Mesendoderm (in vitro differentiated cells): ENCODE measurements around the gene CA10.

Experiments used
- DNase-seq: peaks from one replicate; pipeline ENCODE4 v3.0.0; 2013
- H2AK5ac ChIP-seq: 2 replicates; pipeline ENCODE4 v1.6.1; 2013; ENCODE audit warnings: low read length, inconsistent platforms
- H2BK120ac ChIP-seq: 2 replicates; pipeline ENCODE4 v1.6.1; 2013; ENCODE audit warnings: low read depth, mild to moderate bottlenecking, low read length, moderate library complexity, mixed read lengths
- H2BK15ac ChIP-seq: replicated peaks from 2 replicates; pipeline ENCODE4 v1.6.1; 2013; ENCODE audit warnings: low read depth, mild to moderate bottlenecking, moderate library complexity
- H2BK5ac ChIP-seq: 2 replicates; pipeline ENCODE4 v1.6.1; 2013; ENCODE audit warnings: low read length, inconsistent platforms
- H3K18ac ChIP-seq: 2 replicates; pipeline ENCODE4 v1.6.1; 2013; ENCODE audit warnings: mild to moderate bottlenecking, low read length, mixed read lengths
- H3K23ac ChIP-seq: one replicate; pipeline ENCODE4 v1.6.1; 2013; ENCODE audit warnings: low read length
- H3K27ac ChIP-seq: 2 replicates; pipeline ENCODE4 v1.5.1; 2013; ENCODE audit warnings: low read depth, mild to moderate bottlenecking, inconsistent platforms, low read length, moderate library complexity
- H3K27me3 ChIP-seq: 2 replicates; pipeline ENCODE4 v1.6.1; 2013; ENCODE audit warnings: low read length, control low read depth, mild to moderate bottlenecking, inconsistent platforms; ENCODE audit not compliant: insufficient read depth, poor library complexity
- H3K36me3 ChIP-seq: 2 replicates; pipeline ENCODE4 v1.6.1; 2013; ENCODE audit warnings: low read length, inconsistent platforms; ENCODE audit not compliant: control insufficient read depth, insufficient read depth
- H3K4ac ChIP-seq: one replicate; pipeline ENCODE4 v1.6.1; 2013; ENCODE audit warnings: low read depth, mild to moderate bottlenecking, low read length, moderate library complexity
- H3K4me1 ChIP-seq: 2 replicates; pipeline ENCODE4 v1.6.1; 2013; ENCODE audit warnings: low read depth, low read length, inconsistent platforms; ENCODE audit not compliant: control insufficient read depth
- H3K4me2 ChIP-seq: 2 replicates; pipeline ENCODE4 v1.6.1; 2013; ENCODE audit warnings: low read length
- H3K4me3 ChIP-seq: 2 replicates; pipeline ENCODE4 v1.5.1; 2013; ENCODE audit warnings: mild to moderate bottlenecking, low read length
- H3K56ac ChIP-seq: one replicate; pipeline ENCODE4 v1.6.1; 2013; ENCODE audit warnings: low read length
- H3K79me1 ChIP-seq: 2 replicates; pipeline ENCODE4 v1.6.1; 2013; ENCODE audit warnings: low read length, inconsistent platforms
- H3K79me2 ChIP-seq: 2 replicates; pipeline ENCODE4 v1.6.1; 2013; ENCODE audit warnings: mild to moderate bottlenecking, low read length; ENCODE audit not compliant: control insufficient read depth, insufficient read depth
- H3K9ac ChIP-seq: 2 replicates; pipeline ENCODE4 v1.6.1; 2013; ENCODE audit warnings: low read length, inconsistent platforms
- H4K5ac ChIP-seq: one replicate; pipeline ENCODE4 v1.6.1; 2013; ENCODE audit warnings: low read length
- H4K8ac ChIP-seq: one replicate; pipeline ENCODE4 v1.6.1; 2013; ENCODE audit warnings: low read depth, mild to moderate bottlenecking, control low read depth, low read length, moderate library complexity
- WGBS: extraction: QIAGEN DNeasy Blood & Tissue Kit; methylation state at CpG from one replicate; pipeline ENCODE4 v1.1.7; 2013; ENCODE audit warnings: low lambda C conversion rate, missing lambda C conversion rate; ENCODE audit not compliant: insufficient coverage; ENCODE audit errors: extremely low coverage; 5-methylcytosine and 5-hydroxymethylcytosine counted together

CA10 gene

GRCh38 chr17:51801626-51802025 is 356.9 kb downstream of the CA10 start:
- Histone ChIP-seq H3K56ac (no peak overlapping the region), H4K8ac (no peak overlapping the region), H3K4me3 (no peak overlapping the region), H3K4me2 (no peak overlapping the region), H2BK15ac (no peak overlapping the region), H2AK5ac (no peak overlapping the region), H4K5ac (no peak overlapping the region), H3K27ac (no peak overlapping the region), H3K4ac (no peak overlapping the region), H3K79me1 (no peaks in the 10 kb centered on the region), H3K23ac (no peak overlapping the region), H3K79me2 (no peaks in the 10 kb centered on the region), H3K4me1 (no peaks in the 10 kb centered on the region), H2BK5ac (no peak overlapping the region), H3K27me3 (no peaks in the 10 kb centered on the region), H3K36me3 (no peaks in the 10 kb centered on the region), H3K18ac (no peak overlapping the region), H3K9ac (no peak overlapping the region), H2BK120ac (no peak overlapping the region)
- DNase-seq = no peak
- WGBS = no CpG with 5 or more reads among the region's 4 CpGs

- Histone ChIP-seq H3K4me2 (no peak overlapping the region), H3K18ac (no peak overlapping the region), H3K23ac (no peak overlapping the region), H3K4me1 (no peaks in the 10 kb centered on the region), H3K56ac (no peak overlapping the region), H2BK5ac (no peak overlapping the region), H3K27ac (no peak overlapping the region), H4K5ac (no peak overlapping the region), H3K27me3 (no peaks in the 10 kb centered on the region), H2BK120ac (no peak overlapping the region), H3K79me2 (no peaks in the 10 kb centered on the region), H3K4ac (no peak overlapping the region), H2BK15ac (no peak overlapping the region), H2AK5ac (no peak overlapping the region), H3K9ac (no peak overlapping the region), H3K79me1 (no peaks in the 10 kb centered on the region), H3K4me3 (no peak overlapping the region), H4K8ac (no peak overlapping the region), H3K36me3 (no peaks in the 10 kb centered on the region)
- no CpG with 5 or more reads among the region's 4 CpGs for WGBS
- no peak for DNase-seq
Observed at GRCh38 chr17:51799981-51800380, 358.5 kb downstream of the CA10 start.

- Histone ChIP-seq H2AK5ac (no peak overlapping the region), H2BK15ac (no peak overlapping the region), H3K4me1 (no peaks in the 10 kb centered on the region), H3K56ac (no peak overlapping the region), H2BK120ac (no peak overlapping the region), H3K36me3 (no peaks in the 10 kb centered on the region), H3K9ac (no peak overlapping the region), H3K27me3 (no peaks in the 10 kb centered on the region), H3K79me2 (no peaks in the 10 kb centered on the region), H3K79me1 (no peaks in the 10 kb centered on the region), H3K4ac (no peak overlapping the region), H3K27ac (no peak overlapping the region), H4K8ac (no peak overlapping the region), H4K5ac (no peak overlapping the region), H3K4me3 (no peak overlapping the region), H3K18ac (no peak overlapping the region), H3K23ac (no peak overlapping the region), H2BK5ac (no peak overlapping the region), H3K4me2 (no peak overlapping the region)
- no peak for DNase-seq
Observed at GRCh38 chr17:51799240-51799639, 359.3 kb downstream of the CA10 start.

GRCh38 chr17:51797150-51797549 is 361.4 kb downstream of the CA10 start:
- H2BK120ac ChIP-seq = no peak overlapping the region
- H3K4me2 ChIP-seq = no peak overlapping the region
- H2BK15ac ChIP-seq = no peak overlapping the region
- no peak for DNase-seq
- H3K4ac ChIP-seq = no peak overlapping the region
- H2BK5ac ChIP-seq = no peak overlapping the region
- no CpG with 5 or more reads among the region's 14 CpGs for WGBS
- H3K56ac ChIP-seq = no peak overlapping the region
- H2AK5ac ChIP-seq = no peak overlapping the region
- no peak overlapping the region for H4K5ac ChIP-seq
- no peaks in the 10 kb centered on the region for H3K79me2 ChIP-seq
- no peak overlapping the region for H3K4me3 ChIP-seq
- no peak overlapping the region for H3K9ac ChIP-seq
- no peaks in the 10 kb centered on the region for H3K27me3 ChIP-seq
- no peaks in the 10 kb centered on the region for H3K79me1 ChIP-seq
- no peaks in the 10 kb centered on the region for H3K36me3 ChIP-seq
- H3K18ac ChIP-seq = no peak overlapping the region
- H3K4me1 ChIP-seq = no peaks in the 10 kb centered on the region
- no peak overlapping the region for H3K27ac ChIP-seq
- H4K8ac ChIP-seq = no peak overlapping the region
- H3K23ac ChIP-seq = no peak overlapping the region

- DNase-seq = no peak
- H3K4me2 ChIP-seq = no peak overlapping the region
- no peak overlapping the region for H3K9ac ChIP-seq
- H3K79me1 ChIP-seq = no peaks in the 10 kb centered on the region
- no peak overlapping the region for H2BK120ac ChIP-seq
- H2BK15ac ChIP-seq = no peak overlapping the region
- H3K79me2 ChIP-seq = no peaks in the 10 kb centered on the region
- H3K18ac ChIP-seq = no peak overlapping the region
- H3K4me1 ChIP-seq = no peaks in the 10 kb centered on the region
- H3K4me3 ChIP-seq = no peak overlapping the region
- no peak overlapping the region for H3K4ac ChIP-seq
- H3K23ac ChIP-seq = no peak overlapping the region
- H4K8ac ChIP-seq = no peak overlapping the region
- no peaks in the 10 kb centered on the region for H3K27me3 ChIP-seq
- no peak overlapping the region for H4K5ac ChIP-seq
- no peak overlapping the region for H3K56ac ChIP-seq
- H3K27ac ChIP-seq = no peak overlapping the region
- no peak overlapping the region for H2BK5ac ChIP-seq
- WGBS = no CpG with 5 or more reads among the region's 5 CpGs
- no peaks in the 10 kb centered on the region for H3K36me3 ChIP-seq
- no peak overlapping the region for H2AK5ac ChIP-seq
Observed at GRCh38 chr17:51796026-51796425, 362.5 kb downstream of the CA10 start.

GRCh38 chr17:51795401-51795800 is 363.1 kb downstream of the CA10 start:
- H2AK5ac ChIP-seq = no peak overlapping the region
- H3K18ac ChIP-seq = no peak overlapping the region
- no peak overlapping the region for H2BK15ac ChIP-seq
- H4K8ac ChIP-seq = no peak overlapping the region
- no peaks in the 10 kb centered on the region for H3K36me3 ChIP-seq
- no peak overlapping the region for H2BK120ac ChIP-seq
- H3K4me3 ChIP-seq = no peak overlapping the region
- H4K5ac ChIP-seq = no peak overlapping the region
- no peak for DNase-seq
- no peak overlapping the region for H3K23ac ChIP-seq
- H3K9ac ChIP-seq = no peak overlapping the region
- no peak overlapping the region for H3K56ac ChIP-seq
- H3K4ac ChIP-seq = no peak overlapping the region
- no peak overlapping the region for H2BK5ac ChIP-seq
- no peaks in the 10 kb centered on the region for H3K79me1 ChIP-seq
- no peak overlapping the region for H3K27ac ChIP-seq
- H3K79me2 ChIP-seq = no peaks in the 10 kb centered on the region
- no CpG with 5 or more reads among the region's 1 CpG for WGBS
- H3K27me3 ChIP-seq = no peaks in the 10 kb centered on the region
- no peak overlapping the region for H3K4me2 ChIP-seq
- no peaks in the 10 kb centered on the region for H3K4me1 ChIP-seq
